Gastrocnemius medialis (tissue), 4 donors: ENCODE data around the gene SND1.

Experiments
- CTCF ChIP-seq, 5 experiments: fragments of 450-650 bp in 3 of 5; fragments of 200-600 bp in 2 of 5; sonication (generic) in 2 of 5; IDR thresholded peaks in 4 of 5; conservative IDR thresholded peaks in 1 of 5; 1 replicate in 4 of 5; 2 replicates in 1 of 5; pipeline ENCODE4 v1.5.1; 2016 to 2019; ENCODE audit warnings: antibody characterized with exemption in 5 of 5, mild to moderate bottlenecking in 3 of 5, moderate library complexity in 3 of 5
- POLR2A ChIP-seq, 2 donors: fragments of 450-650 bp; IDR thresholded peaks; one replicate each; pipeline ENCODE4 v1.6.1; 2017; ENCODE audit warnings: antibody characterized with exemption in 2 of 2, mild to moderate bottlenecking in 2 of 2, moderate library complexity in 2 of 2

- no peak for TF ChIP-seq CTCF (IDR thresholded peaks at IDR 0.05 in 4 of 5, conservative IDR thresholded peaks at IDR 0.05 in 1 of 5)
- TF ChIP-seq POLR2A (IDR thresholded peaks at IDR 0.05): no peak
These were observed 117.9 kb downstream of the SND1 start for GRCh38 chr7:127769696-127770400.
